NOMO-1 treated with DMSO at 0.1 percent for 48 hours (cell line): ENCODE results near the gene MYO1B.

Source experiments
- DNase-seq: peaks from one replicate; lab custom pipeline; 2025; ENCODE audit not compliant: unreplicated experiment; lab: John Stamatoyannopoulos, UW

The MYO1B gene

GRCh38 chr2:191225690-191226089, 19.5 kb upstream of the MYO1B start:
- no peak for DNase-seq

- DNase-seq = no peak
These were observed 19.0 kb upstream of the MYO1B start for GRCh38 chr2:191226196-191226595.

- DNase-seq = no peak
These were observed 16.9 kb upstream of the MYO1B start for GRCh38 chr2:191228333-191228732.

GRCh38 chr2:191228861-191229260, 16.3 kb upstream of the MYO1B start:
- no peak for DNase-seq

- DNase-seq = no peak
These were observed 15.0 kb upstream of the MYO1B start for GRCh38 chr2:191230174-191230573.

- no peak for DNase-seq
These were observed 13.2 kb upstream of the MYO1B start for GRCh38 chr2:191231995-191232394.

GRCh38 chr2:191233533-191233932, 11.7 kb upstream of the MYO1B start:
- no peak for DNase-seq

- DNase-seq = no peak
These were observed 10.8 kb upstream of the MYO1B start for GRCh38 chr2:191234376-191234775.

- DNase-seq = no peak
These were observed 4.3 kb upstream of the MYO1B start for GRCh38 chr2:191240871-191241270.

GRCh38 chr2:191241418-191241817, 3.8 kb upstream of the MYO1B start:
- no peak for DNase-seq

GRCh38 chr2:191243154-191243553, 2.0 kb upstream of the MYO1B start:
- peak; percentile 24 for DNase-seq

GRCh38 chr2:191244350-191244749, 854 bp upstream of the MYO1B start:
- no peak for DNase-seq

GRCh38 chr2:191245869-191246531, 796 bp downstream of the MYO1B start:
- no peak for DNase-seq

GRCh38 chr2:191246820-191247380, 1.7 kb downstream of the MYO1B start:
- DNase-seq = no peak

- no peak for DNase-seq
These were observed 2.3 kb downstream of the MYO1B start for GRCh38 chr2:191247381-191248057.

- no peak for DNase-seq
These were observed 4.1 kb downstream of the MYO1B start for GRCh38 chr2:191249156-191249813.

GRCh38 chr2:191250400-191250799, 5.2 kb downstream of the MYO1B start:
- DNase-seq = no peak

GRCh38 chr2:191250986-191251385, 5.8 kb downstream of the MYO1B start:
- DNase-seq = no peak

- peak; percentile 64 for DNase-seq
These were observed 7.5 kb downstream of the MYO1B start for GRCh38 chr2:191252699-191253098.

GRCh38 chr2:191253476-191253875, 8.3 kb downstream of the MYO1B start:
- DNase-seq = no peak

GRCh38 chr2:191255271-191255670, 10.1 kb downstream of the MYO1B start:
- DNase-seq = no peak

GRCh38 chr2:191255756-191256312, 10.6 kb downstream of the MYO1B start:
- no peak for DNase-seq
